AG10803 (cell line): Measurements from ENCODE around the gene CACNA2D4.

Experiments used
- DNase-seq: peaks from one replicate; pipeline ENCODE4 v3.0.0; 2010; ENCODE audit warnings: low read depth
- H3K4me3 ChIP-seq: 2 replicates; pipeline ENCODE4 v1.5.1; 2011; ENCODE audit warnings: mild to moderate bottlenecking, low read length, control low read depth
- TF ChIP-seq, protein P1 (sequence below): conservative IDR thresholded peaks from 2 replicates; pipeline ENCODE4 v1.5.1; 2011; ENCODE audit warnings: mild to moderate bottlenecking, low read length, control low read depth, inconsistent platforms

Gene CACNA2D4

DNA sequence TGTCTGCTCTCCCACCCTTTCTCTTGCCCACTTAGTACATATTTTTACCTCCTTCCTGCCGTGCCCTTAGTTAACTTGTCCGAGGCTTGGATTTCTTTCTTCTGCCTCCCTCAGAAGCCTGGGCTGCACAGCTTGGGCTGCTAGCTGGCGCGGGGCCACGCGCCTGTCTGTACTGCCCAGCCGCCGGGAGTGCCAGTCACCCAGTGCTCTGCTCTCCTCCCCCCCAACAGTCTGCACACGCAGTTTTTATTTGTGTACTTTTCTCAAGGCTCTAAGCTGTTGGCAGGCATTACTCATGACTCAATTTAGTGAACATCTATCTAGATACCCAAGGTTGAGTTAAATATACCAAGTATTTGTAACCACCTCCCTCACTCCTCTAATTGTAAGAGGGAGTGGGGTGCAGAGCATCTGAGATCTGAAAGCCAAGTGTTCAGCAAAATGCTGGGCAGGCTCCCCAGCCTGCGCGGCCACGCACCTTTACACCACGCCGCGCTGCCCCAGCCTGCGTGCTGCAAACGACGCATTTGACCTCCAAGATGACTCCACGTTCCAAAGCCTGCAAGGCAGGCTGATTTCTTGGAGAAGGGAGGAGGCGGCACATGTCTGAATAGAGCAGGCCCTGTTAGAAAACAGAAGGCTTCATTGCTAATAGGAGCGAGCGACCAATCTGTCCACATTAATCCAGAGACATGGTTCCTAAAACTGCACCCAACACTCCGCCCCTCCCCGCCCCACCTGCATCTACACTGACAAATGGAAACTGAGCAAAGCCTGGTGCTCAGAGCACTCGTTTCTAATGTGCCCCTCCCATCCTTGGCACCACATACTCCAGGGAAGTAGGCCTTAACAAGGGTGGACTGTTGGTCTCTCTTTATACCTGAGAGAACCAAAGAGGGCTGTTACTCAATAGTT, 18.2 kb upstream of the CACNA2D4 start:
- H3K4me3 ChIP-seq: no peak overlapping the region
- TF ChIP-seq, protein P1, sequence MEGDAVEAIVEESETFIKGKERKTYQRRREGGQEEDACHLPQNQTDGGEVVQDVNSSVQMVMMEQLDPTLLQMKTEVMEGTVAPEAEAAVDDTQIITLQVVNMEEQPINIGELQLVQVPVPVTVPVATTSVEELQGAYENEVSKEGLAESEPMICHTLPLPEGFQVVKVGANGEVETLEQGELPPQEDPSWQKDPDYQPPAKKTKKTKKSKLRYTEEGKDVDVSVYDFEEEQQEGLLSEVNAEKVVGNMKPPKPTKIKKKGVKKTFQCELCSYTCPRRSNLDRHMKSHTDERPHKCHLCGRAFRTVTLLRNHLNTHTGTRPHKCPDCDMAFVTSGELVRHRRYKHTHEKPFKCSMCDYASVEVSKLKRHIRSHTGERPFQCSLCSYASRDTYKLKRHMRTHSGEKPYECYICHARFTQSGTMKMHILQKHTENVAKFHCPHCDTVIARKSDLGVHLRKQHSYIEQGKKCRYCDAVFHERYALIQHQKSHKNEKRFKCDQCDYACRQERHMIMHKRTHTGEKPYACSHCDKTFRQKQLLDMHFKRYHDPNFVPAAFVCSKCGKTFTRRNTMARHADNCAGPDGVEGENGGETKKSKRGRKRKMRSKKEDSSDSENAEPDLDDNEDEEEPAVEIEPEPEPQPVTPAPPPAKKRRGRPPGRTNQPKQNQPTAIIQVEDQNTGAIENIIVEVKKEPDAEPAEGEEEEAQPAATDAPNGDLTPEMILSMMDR: no peak
- DNase-seq: peak; percentile 59

DNA sequence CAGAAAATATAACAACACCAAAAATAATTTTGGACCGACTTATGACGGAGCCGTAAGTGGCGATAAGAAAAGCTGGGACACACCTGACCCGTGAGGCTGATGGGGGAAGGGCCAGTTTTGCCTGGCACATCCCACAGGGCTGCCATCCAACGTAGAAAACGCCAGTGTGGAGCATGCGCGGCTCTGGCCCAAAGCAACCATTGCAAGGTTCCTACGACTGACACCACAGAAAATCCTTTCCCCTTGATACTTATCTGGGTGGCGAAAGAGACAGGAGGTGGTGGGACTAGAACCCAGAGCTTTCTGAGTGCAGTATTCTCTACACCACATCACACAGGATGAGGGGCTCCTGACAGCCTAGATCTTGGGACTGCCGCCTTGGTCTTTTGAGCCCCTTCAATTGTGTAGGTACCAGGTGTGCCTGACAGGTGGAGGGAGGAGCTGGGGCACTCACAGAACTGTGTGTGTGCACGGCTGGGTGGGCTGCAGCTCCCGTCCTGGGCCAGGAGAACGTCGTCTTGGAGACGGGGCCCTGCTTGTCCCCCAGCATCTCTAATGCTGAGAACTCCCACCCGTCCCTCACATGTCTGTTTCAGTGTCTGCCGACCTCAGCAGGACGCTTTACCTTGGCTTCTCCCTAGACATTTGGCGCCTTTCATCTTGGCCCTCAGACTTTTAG, 17.4 kb upstream of the CACNA2D4 start:
- TF ChIP-seq, protein P1: no peak
- DNase-seq: no peak
- H3K4me3 ChIP-seq: no peak overlapping the region

DNA sequence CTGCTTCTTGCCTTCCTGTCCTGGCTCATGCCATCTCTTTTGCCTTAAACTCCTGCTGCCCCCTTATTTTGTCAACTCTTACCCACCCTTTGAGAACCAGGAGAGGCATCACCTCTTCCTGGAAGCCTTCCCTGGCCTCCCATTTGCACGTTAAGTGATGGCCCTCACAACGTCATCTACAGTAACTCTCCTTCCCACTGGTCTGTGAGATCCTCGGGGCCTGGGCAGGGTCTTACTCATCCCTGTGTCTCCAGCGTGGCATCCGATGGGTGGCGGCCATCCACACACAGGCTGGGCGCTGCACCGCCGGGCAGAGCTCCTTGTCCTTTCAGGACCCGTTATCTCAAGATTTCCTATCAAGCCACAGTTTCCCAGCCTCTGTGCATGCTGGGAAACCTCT, 16.8 kb upstream of the CACNA2D4 start:
- DNase-seq: no peak
- TF ChIP-seq, protein P1: no peak
- H3K4me3 ChIP-seq: no peak overlapping the region

DNA sequence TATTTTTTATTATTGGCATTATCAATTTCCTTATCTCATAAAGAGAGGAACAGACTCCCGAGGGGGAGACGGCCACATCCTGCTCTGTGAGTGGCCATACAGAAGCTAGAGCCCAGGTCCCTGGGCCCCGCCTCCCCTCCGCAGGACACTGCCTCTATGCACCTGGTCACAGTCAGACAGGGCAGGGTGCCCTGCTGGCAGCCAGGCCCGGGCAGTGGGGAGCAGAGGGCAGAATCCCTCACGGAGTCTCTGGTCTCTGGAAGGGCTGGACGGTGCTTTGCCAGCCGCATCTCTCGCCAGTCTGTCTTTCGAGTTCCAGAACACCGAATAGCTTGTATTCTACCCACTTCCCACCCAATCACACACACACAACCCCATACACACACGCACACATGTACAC, 16.4 kb upstream of the CACNA2D4 start:
- TF ChIP-seq, protein P1: no peak
- no peak for DNase-seq
- H3K4me3 ChIP-seq: no peak overlapping the region

DNA sequence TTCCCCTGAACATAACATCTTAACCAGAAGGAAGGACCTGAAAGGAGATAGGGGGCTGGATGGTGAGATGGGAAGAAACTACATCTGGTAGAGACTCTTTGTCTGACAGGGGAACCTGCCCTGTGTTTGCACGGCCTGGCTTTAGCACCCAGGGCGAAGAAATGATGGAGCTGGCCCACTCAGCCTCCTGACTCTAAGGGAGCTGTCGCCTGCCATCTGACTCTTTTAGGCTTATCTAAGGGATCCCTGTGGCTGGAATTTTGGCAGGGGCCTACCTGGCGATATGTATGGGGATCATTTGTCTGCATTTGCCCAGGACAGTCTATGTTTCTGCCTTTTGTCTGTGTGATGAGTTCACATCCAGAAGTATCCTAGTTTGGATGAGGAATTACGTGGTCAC, 15.6 kb upstream of the CACNA2D4 start:
- no peak overlapping the region for H3K4me3 ChIP-seq
- TF ChIP-seq, protein P1: no peak
- no peak for DNase-seq

DNA sequence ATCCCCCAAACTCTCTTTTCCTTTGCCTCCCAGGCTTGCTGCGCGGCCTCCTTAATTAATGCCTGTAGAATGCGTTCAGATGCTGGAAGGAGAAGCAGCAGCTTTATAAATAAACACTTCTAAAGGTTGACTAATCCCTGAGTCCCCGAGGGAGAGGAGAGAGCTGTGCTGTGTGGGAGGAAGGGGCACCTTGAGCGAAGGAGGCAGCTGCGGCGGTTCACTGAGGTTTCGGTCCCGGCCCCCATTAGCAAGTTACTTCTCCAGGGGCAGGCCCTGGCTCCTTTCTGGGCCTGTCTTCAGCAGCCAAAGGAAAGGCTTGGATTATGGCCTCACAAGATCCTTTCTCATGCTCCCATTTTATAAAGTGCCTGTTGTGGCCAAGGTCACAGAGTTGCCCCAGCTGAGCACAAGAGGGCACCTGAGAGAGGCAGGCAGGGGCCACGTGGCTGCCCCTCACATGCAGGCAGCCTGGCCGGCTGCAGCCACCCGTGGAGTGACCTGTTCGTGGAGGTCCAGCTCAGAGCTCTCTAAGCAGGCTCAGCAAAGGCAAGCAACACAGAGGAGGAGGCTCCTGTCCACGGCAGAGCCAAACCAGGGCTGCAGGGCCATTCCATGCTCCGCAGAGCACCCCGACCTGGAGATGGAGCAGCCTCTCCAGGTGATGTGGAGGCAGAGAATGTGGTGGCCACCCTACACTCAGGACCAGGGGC, 15.0 kb upstream of the CACNA2D4 start:
- no peak for DNase-seq

More for the DNA sequence above, 15.0 kb upstream of the CACNA2D4 start:
- H3K4me3 ChIP-seq: no peak overlapping the region
- TF ChIP-seq, protein P1: no peak
